ENCODE measurements around the gene MYO5C.

The MYO5C gene

DNA sequence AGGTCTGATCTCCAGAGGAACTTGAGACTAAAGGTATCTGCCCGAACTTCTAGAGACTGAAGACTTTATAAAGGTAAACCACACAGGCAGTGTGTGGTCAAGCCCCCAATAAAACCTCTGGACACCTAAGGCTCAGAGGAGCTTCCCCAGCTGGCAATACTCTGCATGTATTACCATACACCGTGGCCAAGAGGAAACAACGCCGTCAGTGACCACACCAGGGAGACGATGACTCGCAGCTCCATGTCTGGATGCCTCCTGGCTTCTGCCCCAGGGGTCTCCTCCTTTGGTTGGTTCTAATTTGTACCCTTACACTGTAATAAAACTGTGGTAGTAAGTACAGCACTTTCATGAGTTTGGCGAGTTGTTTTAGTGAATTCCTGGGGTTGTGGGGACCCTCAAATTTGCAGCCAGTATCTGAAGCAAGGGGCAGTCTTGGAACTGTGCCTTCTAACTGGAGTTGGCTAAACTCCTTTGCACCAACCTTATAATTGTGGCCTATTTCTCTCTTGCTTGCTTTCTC, 150.9 kb downstream of the MYO5C start:
- DNase-seq, result peak; percentile 67

DNA sequence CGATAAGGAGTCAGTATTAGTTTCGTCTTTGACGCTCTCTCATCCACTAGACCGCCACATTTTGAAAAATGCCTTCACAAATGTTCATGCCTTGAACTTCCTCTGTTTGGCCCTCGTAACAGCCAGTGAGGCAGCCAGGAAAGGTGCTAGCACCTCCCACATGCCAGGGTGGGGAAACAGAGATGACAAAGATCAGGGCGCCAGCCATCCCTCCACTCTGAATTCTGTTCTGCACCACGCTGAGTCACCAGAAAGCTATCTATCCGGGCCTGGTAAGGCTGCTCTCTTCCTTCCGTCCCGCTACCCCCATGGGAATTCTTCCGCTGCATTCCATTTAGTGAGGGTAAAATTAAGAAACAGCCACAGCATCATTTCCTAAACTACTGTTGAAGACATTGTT, 151.7 kb downstream of the MYO5C start:
- peak; percentile 93 for DNase-seq

Data from fibroblast of upper back skin (primary cell).